Stomach (tissue), 9 donors: Measurements from ENCODE around the gene CD80. TPM values are rescaled to one million over a fixed set of nuclear protein-coding genes. Genes with fewer than 3 reads are reported as not detected.

Experiments
- DNase-seq, 2 donors: peaks; one replicate each; pipeline versions ENCODE4 v3.0.0 to v3.0.0-alpha.2; 2013 to 2019
- H3K27ac ChIP-seq, 5 donors: fragments of 200-600 bp in 4 of 5; sonication (generic) in 4 of 5; one replicate each; pipeline ENCODE4 v1.5.1; 2013 to 2019; ENCODE audit warnings: mild to moderate bottlenecking in 1 of 5, moderate library complexity in 1 of 5
- H3K27me3 ChIP-seq, 3 donors: fragments of 200-600 bp; sonication (generic); one replicate each; pipeline ENCODE4 v1.5.1; 2017 to 2019; ENCODE audit warnings: mixed run types in 1 of 3
- H3K36me3 ChIP-seq, 4 donors: fragments of 200-600 bp; sonication (generic); 1 replicate in 3 of 4; 2 replicates in 1 of 4; pipeline ENCODE4 v1.5.1; 2016 to 2019
- H3K4me1 ChIP-seq, 4 donors: fragments of 200-600 bp; sonication (generic); one replicate each; pipeline ENCODE4 v1.5.1; 2016 to 2019
- H3K4me3 ChIP-seq, 4 donors: fragments of 200-600 bp; sonication (generic) in 3 of 4; one replicate each; pipeline ENCODE4 v1.5.1; 2016 to 2019; ENCODE audit warnings: mild to moderate bottlenecking in 1 of 4
- H3K9me3 ChIP-seq, 4 donors: fragments of 200-600 bp; sonication (generic); one replicate each; pipeline ENCODE4 v1.5.1; 2016 to 2019
- CTCF ChIP-seq, 7 experiments: fragments of 450-650 bp in 4 of 7; fragments of 200-600 bp in 3 of 7; sonication (generic) in 3 of 7; IDR thresholded peaks; one replicate each; pipeline ENCODE4 v1.5.1; 2016 to 2019; ENCODE audit warnings: antibody characterized with exemption in 7 of 7, control low read depth in 2 of 7, mild to moderate bottlenecking in 1 of 7
- EP300 ChIP-seq: sonication (generic); formaldehyde crosslinking; IDR thresholded peaks from one replicate; pipeline ENCODE4 v1.6.1; 2017; ENCODE audit warnings: antibody characterized with exemption
- POLR2A ChIP-seq, 4 donors: fragments of 450-650 bp; IDR thresholded peaks; one replicate each; pipeline ENCODE4 v1.6.1; 2016; ENCODE audit warnings: antibody characterized with exemption in 4 of 4, control low read depth in 2 of 4, mild to moderate bottlenecking in 1 of 4, moderate library complexity in 1 of 4
- POLR2AphosphoS5 ChIP-seq, 3 donors: sonication (generic); formaldehyde crosslinking; IDR thresholded peaks; one replicate each; pipeline ENCODE4 v1.6.1; 2016; ENCODE audit warnings: antibody characterized with exemption in 3 of 3
- WGBS, 5 donors: extraction: QIAGEN DNeasy Blood & Tissue Kit in 3 of 5; methylation state at CpG; one replicate each; pipeline versions ENCODE4 v1.1.5 to v1.1.7; 2013 to 2018; 5-methylcytosine and 5-hydroxymethylcytosine counted together
- intact Hi-C: fragments of 100-400 bp; cut with DNase I; formaldehyde crosslinking; loops from one replicate; pipeline ENCODE4 v1.15.1; 2023; ENCODE audit warnings: low total_unique reads
- polyA plus RNA-seq, 3 donors: library from polyadenylated mRNA; stranded (reverse); fragments of 200-250 nt; gene quantifications; one replicate each; pipeline ENCODE4 v1.2.3, GENCODE V29; 2013
- total RNA-seq, 5 donors: library from RNA; depleted of rRNA; stranded (reverse); fragments of >200 nt; gene quantifications; one replicate each; pipeline versions ENCODE4 v1.1.0 to v1.2.3, GENCODE V29; 2014 to 2016
- donor health status: healthy with polysubstance abuse.
- donor health status: Bipolar disorder and iron deficiency.
- donor health status: healthy.

Gene CD80
- total and polyA plus RNA-seq, 8 donors = 0.14 to 9.9 (median 0.40) TPM; not detected in 2

GRCh38 chr3:119592861-119593260 lies 33.4 kb upstream of the CD80 start:
- no peaks in the 10 kb centered on the region for H3K36me3 ChIP-seq
- no peak overlapping the region for H3K27ac ChIP-seq
- H3K4me1 ChIP-seq = peaks cover 4 to 23% (median 10%) of the 10 kb centered on the region in 4 donors
- no peaks in the 10 kb centered on the region for H3K27me3 ChIP-seq
- intact Hi-C loops = no loop called here
- no peak overlapping the region for H3K4me3 ChIP-seq
- TF ChIP-seq EP300 = no peak
- TF ChIP-seq POLR2AphosphoS5 (IDR thresholded peaks at IDR 0.05) = no peak
- TF ChIP-seq CTCF (IDR thresholded peaks at IDR 0.05) = no peak
- TF ChIP-seq POLR2A (IDR thresholded peaks at IDR 0.05) = no peak
- H3K9me3 ChIP-seq = no peaks in the 10 kb centered on the region
- DNase-seq = no peak
- 57 to 74% (median 59%) methylated on average over 1 of the region's 1 CpG for WGBS, 5 donors

GRCh38 chr3:119590706-119591105 lies 31.3 kb upstream of the CD80 start:
- intact Hi-C loops = no loop called here
- Histone ChIP-seq H3K9me3 (no peaks in the 10 kb centered on the region), H3K36me3 (peaks cover 0 to 15% (median 4%) of the 10 kb centered on the region in 4 donors), H3K4me3 (no peak overlapping the region), H3K27me3 (no peaks in the 10 kb centered on the region), H3K27ac (no peak overlapping the region), H3K4me1 (peaks cover 0 to 3% (median 0%) of the 10 kb centered on the region in 4 donors)
- DNase-seq = no peak
- TF ChIP-seq POLR2AphosphoS5 (IDR thresholded peaks at IDR 0.05) = no peak
- TF ChIP-seq EP300 = no peak
- no peak for TF ChIP-seq POLR2A (IDR thresholded peaks at IDR 0.05)
- TF ChIP-seq CTCF (IDR thresholded peaks at IDR 0.05) = no peak
- WGBS, 5 donors = 88 to 100% (median 95%) methylated on average over 1 of the region's 1 CpG

- DNase-seq = no peak
- H3K36me3 ChIP-seq = peaks cover 0 to 15% (median 4%) of the 10 kb centered on the region in 4 donors
- no peaks in the 10 kb centered on the region for H3K4me1 ChIP-seq
- intact Hi-C loops = no loop called here
- H3K27ac ChIP-seq = no peak overlapping the region
- H3K27me3 ChIP-seq = no peaks in the 10 kb centered on the region
- TF ChIP-seq CTCF (IDR thresholded peaks at IDR 0.05) = no peak
- WGBS, 5 donors = 54 to 68% (median 60%) methylated on average over 6 of the region's 6 CpGs
- H3K4me3 ChIP-seq = no peak overlapping the region
- H3K9me3 ChIP-seq = no peaks in the 10 kb centered on the region
These were observed 29.8 kb upstream of the CD80 start for GRCh38 chr3:119589102-119589773.

- Histone ChIP-seq H3K27me3 (no peaks in the 10 kb centered on the region), H3K4me3 (no peak overlapping the region), H3K27ac (peak overlapping the region in 1 of 5 donors; percentile 34), H3K36me3 (peaks cover 0 to 15% (median 4%) of the 10 kb centered on the region in 4 donors), H3K4me1 (no peaks in the 10 kb centered on the region), H3K9me3 (no peaks in the 10 kb centered on the region)
- 70 to 83% (median 79%) methylated on average over 3 of the region's 3 CpGs for WGBS, 5 donors
- TF ChIP-seq EP300 (no peak), POLR2A (IDR thresholded peaks at IDR 0.05) (no peak), POLR2AphosphoS5 (IDR thresholded peaks at IDR 0.05) (no peak), CTCF (IDR thresholded peaks at IDR 0.05) (no peak)
- intact Hi-C loops = no loop called here
- DNase-seq = peak; percentile 41 to 47
These were observed 28.7 kb upstream of the CD80 start for GRCh38 chr3:119588112-119588511.
